A549 (cell line): Measurements from ENCODE around the gene CNTN5. TPM values are rescaled to one million over a fixed set of nuclear protein-coding genes. Genes with fewer than 3 reads are reported as not detected.

Experiments used
- CBX8 ChIP-seq: fragments of 200-600 bp; sonication (generic); IDR thresholded peaks from 2 replicates; pipeline ENCODE4 v1.6.1; 2016
- CHD4 ChIP-seq: fragments of 200-600 bp; sonication (generic); IDR thresholded peaks from 2 replicates; pipeline ENCODE4 v1.6.1; 2016; ENCODE audit warnings: antibody characterized with exemption, mild to moderate bottlenecking, borderline replicate concordance
- EHMT2 ChIP-seq: fragments of 200-600 bp; sonication (generic); IDR thresholded peaks from 2 replicates; pipeline ENCODE4 v1.6.1; 2016; ENCODE audit warnings: antibody characterized with exemption, low read depth, mild to moderate bottlenecking, moderate library complexity
- EP300 ChIP-seq, 2 experiments: fragments of >200 bp; sonication (Bioruptor Twin); formaldehyde crosslinking; IDR thresholded peaks; 2 replicates in 1 of 2; 3 replicates in 1 of 2; pipeline ENCODE4 v1.6.1; 2016 to 2017
- ESRRA ChIP-seq: fragments of 150-350 bp; IDR thresholded peaks from 2 replicates; pipeline ENCODE4 v1.6.1; 2014; ENCODE audit warnings: mild to moderate bottlenecking, low read length, borderline replicate concordance
- FOSB ChIP-seq: fragments of 250-450 bp; sonication (Bioruptor Pico); IDR thresholded peaks from 2 replicates; pipeline ENCODE4 v1.5.0; 2020; ENCODE audit warnings: mild to moderate bottlenecking, moderate library complexity
- FOXS1 ChIP-seq: fragments of 250-450 bp; sonication (Bioruptor Pico); IDR thresholded peaks from 2 replicates; pipeline ENCODE4 v1.5.0; 2020; ENCODE audit warnings: mild to moderate bottlenecking, moderate library complexity
- HOXA7 ChIP-seq: fragments of 250-450 bp; sonication (Bioruptor Pico); IDR thresholded peaks from 2 replicates; pipeline ENCODE4 v1.5.0; 2020; ENCODE audit warnings: mild to moderate bottlenecking, moderate library complexity
- HOXB5 ChIP-seq: fragments of 250-450 bp; sonication (Bioruptor Pico); IDR thresholded peaks from 2 replicates; pipeline ENCODE4 v1.5.0; 2020; ENCODE audit warnings: mild to moderate bottlenecking, moderate library complexity
- JUNB ChIP-seq: fragments of >200 bp; sonication (Bioruptor Twin); formaldehyde crosslinking; IDR thresholded peaks from 2 replicates; pipeline ENCODE4 v1.6.1; 2016
- KDM1A ChIP-seq: fragments of 200-600 bp; sonication (generic); IDR thresholded peaks from 2 replicates; pipeline ENCODE4 v1.6.1; 2016; ENCODE audit warnings: low read depth, mild to moderate bottlenecking
- MYC ChIP-seq: IDR thresholded peaks from 2 replicates; pipeline ENCODE4 v1.6.1; 2012; ENCODE audit warnings: mild to moderate bottlenecking, inconsistent platforms, low read length, improper control_type of control experiment, borderline replicate concordance
- NPAS2 ChIP-seq: fragments of 250-450 bp; sonication (Bioruptor Pico); IDR thresholded peaks from 2 replicates; pipeline ENCODE4 v1.8.0; 2022; ENCODE audit warnings: mild to moderate bottlenecking, moderate library complexity, borderline replicate concordance
- POLR2A ChIP-seq: IDR thresholded peaks from 2 replicates; pipeline ENCODE4 v1.6.1; 2012; ENCODE audit warnings: mild to moderate bottlenecking, low read length
- RAD21 ChIP-seq, 2 experiments: fragments of >200 bp in 1 of 2; sonication (Bioruptor Twin) in 1 of 2; formaldehyde crosslinking in 1 of 2; IDR thresholded peaks in 1 of 2; conservative IDR thresholded peaks in 1 of 2; 2 replicates in 1 of 2; 3 replicates in 1 of 2; pipeline ENCODE4 v1.6.1; 2012 to 2018; ENCODE audit warnings: inconsistent platforms in 1 of 2
- RARB ChIP-seq: fragments of 250-450 bp; sonication (Bioruptor Pico); IDR thresholded peaks from 2 replicates; pipeline ENCODE4 v1.8.0; 2021; ENCODE audit warnings: mild to moderate bottlenecking, moderate library complexity
- RCOR1 ChIP-seq: fragments of 150-350 bp; IDR thresholded peaks from 2 replicates; pipeline ENCODE4 v1.6.1; 2014; ENCODE audit warnings: antibody characterized with exemption, low read length, low read depth
- RFX5 ChIP-seq: fragments of 450-650 bp; IDR thresholded peaks from 2 replicates; pipeline ENCODE4 v1.7.1; 2014; ENCODE audit warnings: antibody characterized with exemption, mild to moderate bottlenecking, moderate library complexity
- SMC3 ChIP-seq: fragments of >200 bp; sonication (Bioruptor Twin); formaldehyde crosslinking; IDR thresholded peaks from 3 replicates; pipeline ENCODE4 v1.6.1; 2018; ENCODE audit warnings: inconsistent platforms
- SREBF2 ChIP-seq: fragments of 450-650 bp; IDR thresholded peaks from 2 replicates; pipeline ENCODE4 v1.6.1; 2014; ENCODE audit warnings: mild to moderate bottlenecking, moderate library complexity
- TFCP2L1 ChIP-seq: fragments of 250-450 bp; sonication (Bioruptor Pico); IDR thresholded peaks from 2 replicates; pipeline ENCODE4 v1.5.0; 2021; ENCODE audit warnings: mild to moderate bottlenecking
- TP53 ChIP-seq: fragments of 250-450 bp; sonication (Bioruptor Pico); IDR thresholded peaks from 2 replicates; pipeline ENCODE4 v1.5.0; 2021; ENCODE audit warnings: mild to moderate bottlenecking, moderate library complexity
- ZNF302 ChIP-seq: fragments of 250-450 bp; sonication (Bioruptor Pico); IDR thresholded peaks from 2 replicates; pipeline ENCODE4 v1.9.0; 2021; ENCODE audit warnings: inconsistent platforms, mild to moderate bottlenecking, moderate library complexity
- polyA plus RNA-seq, 4 experiments: library from polyadenylated mRNA; depleted of rRNA in 3 of 4; stranded (reverse); fragments of >200 nt; fragmentation: RNase III in 1 of 4; extraction: RNeasy Plus Mini Kit Qiagen cat#74134 plus additional on column Dnase treatment in 1 of 4; gene quantifications; 2 replicates in 3 of 4; 3 replicates in 1 of 4; pipeline ENCODE4 v1.2.3, GENCODE V29; 2011 to 2017
- TF ChIP-seq, protein P1 (sequence below): fragments of 200-600 bp; sonication (generic); IDR thresholded peaks from 2 replicates; pipeline ENCODE4 v1.6.1; 2016; ENCODE audit warnings: antibody characterized with exemption, mild to moderate bottlenecking, moderate library complexity
- TF ChIP-seq, protein P2 (sequence below): fragments of >200 bp; sonication (Bioruptor Twin); formaldehyde crosslinking; IDR thresholded peaks from 3 replicates; pipeline ENCODE4 v1.6.1; 2016
- TF ChIP-seq, protein P3 (sequence below): fragments of >200 bp; sonication (Bioruptor Twin); formaldehyde crosslinking; IDR thresholded peaks from 3 replicates; pipeline ENCODE4 v1.5.1; 2016
- TF ChIP-seq, protein P4 (sequence below): IDR thresholded peaks from 2 replicates; pipeline ENCODE4 v1.6.1; 2012; ENCODE audit warnings: low read depth, borderline replicate concordance
- TF ChIP-seq, protein P5 (sequence below): fragments of >200 bp; sonication (Bioruptor Twin); formaldehyde crosslinking; IDR thresholded peaks from 2 replicates; pipeline ENCODE4 v1.6.1; 2016
- TF ChIP-seq, protein P6 (sequence below): IDR thresholded peaks from 2 replicates; pipeline ENCODE4 v1.6.1; 2012

CNTN5 gene
- polyA plus RNA-seq, 2 of the 4 experiments (the other 2 are of a cell fraction) = 0.08 TPM; not detected in 1

DNA sequence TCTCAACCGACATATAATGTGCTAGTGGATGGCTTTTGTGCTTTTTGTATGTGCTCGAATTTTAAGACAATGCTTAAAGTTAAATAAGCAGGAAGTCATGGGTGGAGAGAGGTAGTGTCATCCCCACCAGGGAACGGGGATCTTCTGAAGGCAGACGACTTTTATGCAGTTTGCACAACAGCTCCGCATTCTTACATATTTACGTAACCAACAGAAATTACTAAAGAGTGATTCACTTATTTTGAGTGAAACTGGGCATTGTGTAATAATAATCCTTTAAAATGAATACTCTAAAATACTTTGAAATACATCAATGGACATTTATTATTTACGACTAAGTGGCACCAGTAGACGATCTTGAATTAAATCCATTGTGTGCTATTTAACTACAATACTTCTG, 305.1 kb downstream of the CNTN5 start (continued):
- no peak for TF ChIP-seq KDM1A
- no peak for TF ChIP-seq HOXA7 (CRISPR knock-in tag)
- no peak for TF ChIP-seq CHD4
- TF ChIP-seq JUNB = peak; percentile 80
- TF ChIP-seq, protein P1, sequence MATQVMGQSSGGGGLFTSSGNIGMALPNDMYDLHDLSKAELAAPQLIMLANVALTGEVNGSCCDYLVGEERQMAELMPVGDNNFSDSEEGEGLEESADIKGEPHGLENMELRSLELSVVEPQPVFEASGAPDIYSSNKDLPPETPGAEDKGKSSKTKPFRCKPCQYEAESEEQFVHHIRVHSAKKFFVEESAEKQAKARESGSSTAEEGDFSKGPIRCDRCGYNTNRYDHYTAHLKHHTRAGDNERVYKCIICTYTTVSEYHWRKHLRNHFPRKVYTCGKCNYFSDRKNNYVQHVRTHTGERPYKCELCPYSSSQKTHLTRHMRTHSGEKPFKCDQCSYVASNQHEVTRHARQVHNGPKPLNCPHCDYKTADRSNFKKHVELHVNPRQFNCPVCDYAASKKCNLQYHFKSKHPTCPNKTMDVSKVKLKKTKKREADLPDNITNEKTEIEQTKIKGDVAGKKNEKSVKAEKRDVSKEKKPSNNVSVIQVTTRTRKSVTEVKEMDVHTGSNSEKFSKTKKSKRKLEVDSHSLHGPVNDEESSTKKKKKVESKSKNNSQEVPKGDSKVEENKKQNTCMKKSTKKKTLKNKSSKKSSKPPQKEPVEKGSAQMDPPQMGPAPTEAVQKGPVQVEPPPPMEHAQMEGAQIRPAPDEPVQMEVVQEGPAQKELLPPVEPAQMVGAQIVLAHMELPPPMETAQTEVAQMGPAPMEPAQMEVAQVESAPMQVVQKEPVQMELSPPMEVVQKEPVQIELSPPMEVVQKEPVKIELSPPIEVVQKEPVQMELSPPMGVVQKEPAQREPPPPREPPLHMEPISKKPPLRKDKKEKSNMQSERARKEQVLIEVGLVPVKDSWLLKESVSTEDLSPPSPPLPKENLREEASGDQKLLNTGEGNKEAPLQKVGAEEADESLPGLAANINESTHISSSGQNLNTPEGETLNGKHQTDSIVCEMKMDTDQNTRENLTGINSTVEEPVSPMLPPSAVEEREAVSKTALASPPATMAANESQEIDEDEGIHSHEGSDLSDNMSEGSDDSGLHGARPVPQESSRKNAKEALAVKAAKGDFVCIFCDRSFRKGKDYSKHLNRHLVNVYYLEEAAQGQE = no peak
- TF ChIP-seq FOXS1 = no peak
- TF ChIP-seq TFCP2L1 (CRISPR knock-in tag) = no peak
- TF ChIP-seq, protein P2, sequence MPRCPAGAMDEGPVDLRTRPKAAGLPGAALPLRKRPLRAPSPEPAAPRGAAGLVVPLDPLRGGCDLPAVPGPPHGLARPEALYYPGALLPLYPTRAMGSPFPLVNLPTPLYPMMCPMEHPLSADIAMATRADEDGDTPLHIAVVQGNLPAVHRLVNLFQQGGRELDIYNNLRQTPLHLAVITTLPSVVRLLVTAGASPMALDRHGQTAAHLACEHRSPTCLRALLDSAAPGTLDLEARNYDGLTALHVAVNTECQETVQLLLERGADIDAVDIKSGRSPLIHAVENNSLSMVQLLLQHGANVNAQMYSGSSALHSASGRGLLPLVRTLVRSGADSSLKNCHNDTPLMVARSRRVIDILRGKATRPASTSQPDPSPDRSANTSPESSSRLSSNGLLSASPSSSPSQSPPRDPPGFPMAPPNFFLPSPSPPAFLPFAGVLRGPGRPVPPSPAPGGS = 0 out of 3 replicates have a peak, but pooled peaks have one; percentile 30
- TF ChIP-seq, protein P3, sequence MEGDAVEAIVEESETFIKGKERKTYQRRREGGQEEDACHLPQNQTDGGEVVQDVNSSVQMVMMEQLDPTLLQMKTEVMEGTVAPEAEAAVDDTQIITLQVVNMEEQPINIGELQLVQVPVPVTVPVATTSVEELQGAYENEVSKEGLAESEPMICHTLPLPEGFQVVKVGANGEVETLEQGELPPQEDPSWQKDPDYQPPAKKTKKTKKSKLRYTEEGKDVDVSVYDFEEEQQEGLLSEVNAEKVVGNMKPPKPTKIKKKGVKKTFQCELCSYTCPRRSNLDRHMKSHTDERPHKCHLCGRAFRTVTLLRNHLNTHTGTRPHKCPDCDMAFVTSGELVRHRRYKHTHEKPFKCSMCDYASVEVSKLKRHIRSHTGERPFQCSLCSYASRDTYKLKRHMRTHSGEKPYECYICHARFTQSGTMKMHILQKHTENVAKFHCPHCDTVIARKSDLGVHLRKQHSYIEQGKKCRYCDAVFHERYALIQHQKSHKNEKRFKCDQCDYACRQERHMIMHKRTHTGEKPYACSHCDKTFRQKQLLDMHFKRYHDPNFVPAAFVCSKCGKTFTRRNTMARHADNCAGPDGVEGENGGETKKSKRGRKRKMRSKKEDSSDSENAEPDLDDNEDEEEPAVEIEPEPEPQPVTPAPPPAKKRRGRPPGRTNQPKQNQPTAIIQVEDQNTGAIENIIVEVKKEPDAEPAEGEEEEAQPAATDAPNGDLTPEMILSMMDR = no peak
- no peak for TF ChIP-seq ESRRA
- no peak for TF ChIP-seq RCOR1
- TF ChIP-seq NPAS2 (CRISPR knock-in tag) = no peak
- no peak for TF ChIP-seq POLR2A
- no peak for TF ChIP-seq RARB (CRISPR knock-in tag)
- TF ChIP-seq RAD21 (conservative IDR thresholded peaks at IDR 0.05 in 1 of 2, IDR thresholded peaks at IDR 0.05 in 1 of 2) = peak in 1 of 2 experiments; percentile 24; a peak in 1 of 5 replicates
- no peak for TF ChIP-seq HOXB5 (CRISPR knock-in tag)
- no peak for TF ChIP-seq TP53 (CRISPR knock-in tag)
- TF ChIP-seq RFX5 = no peak
- no peak for TF ChIP-seq SREBF2
- TF ChIP-seq, protein P4, sequence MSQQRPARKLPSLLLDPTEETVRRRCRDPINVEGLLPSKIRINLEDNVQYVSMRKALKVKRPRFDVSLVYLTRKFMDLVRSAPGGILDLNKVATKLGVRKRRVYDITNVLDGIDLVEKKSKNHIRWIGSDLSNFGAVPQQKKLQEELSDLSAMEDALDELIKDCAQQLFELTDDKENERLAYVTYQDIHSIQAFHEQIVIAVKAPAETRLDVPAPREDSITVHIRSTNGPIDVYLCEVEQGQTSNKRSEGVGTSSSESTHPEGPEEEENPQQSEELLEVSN = no peak
- TF ChIP-seq, protein P5, sequence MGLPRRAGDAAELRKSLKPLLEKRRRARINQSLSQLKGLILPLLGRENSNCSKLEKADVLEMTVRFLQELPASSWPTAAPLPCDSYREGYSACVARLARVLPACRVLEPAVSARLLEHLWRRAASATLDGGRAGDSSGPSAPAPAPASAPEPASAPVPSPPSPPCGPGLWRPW = peak; percentile 82
- 0 out of 3 replicates have a peak, but pooled peaks have one; percentile 18 for TF ChIP-seq SMC3
- peak in 1 of 2 experiments; percentile 21; a peak in 1 of 5 replicates for TF ChIP-seq EP300 (IDR thresholded peaks at IDR 0.05)
- no peak for TF ChIP-seq CBX8
- TF ChIP-seq ZNF302 (CRISPR knock-in tag) = no peak
- no peak for TF ChIP-seq MYC
- TF ChIP-seq EHMT2 = no peak
- TF ChIP-seq, protein P6, sequence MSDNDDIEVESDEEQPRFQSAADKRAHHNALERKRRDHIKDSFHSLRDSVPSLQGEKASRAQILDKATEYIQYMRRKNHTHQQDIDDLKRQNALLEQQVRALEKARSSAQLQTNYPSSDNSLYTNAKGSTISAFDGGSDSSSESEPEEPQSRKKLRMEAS = no peak
- no peak for TF ChIP-seq FOSB
